ENCODE data around the gene IGSF11. TPM values are rescaled to one million over a fixed set of nuclear protein-coding genes. Genes with fewer than 3 reads are reported as not detected.
"Not testable (repeated sequence)": the region's sequence is repeated elsewhere in the genome, so short reads cannot be mapped to it uniquely, and the experiment has no call there.

IGSF11 gene
- total and polyA plus RNA-seq, 2 donors (not counting 1 experiment from before 2014, with no cell fraction given): not detected

- CTCF ChIA-PET: interaction anchor here (1.3 to 1.5 kb wide), 2 partner anchors 17 to 19 kb away, joined by 3 to 4 read pairs; no protein-coding TSS in a partner anchor
- POLR2A ChIA-PET: no interaction called here
- ATAC-seq (ENCODE audit: low read depth): no peak
Measured at GRCh38 chr3:118863731-118864322, 170.8 kb downstream of the IGSF11 start.

DNA sequence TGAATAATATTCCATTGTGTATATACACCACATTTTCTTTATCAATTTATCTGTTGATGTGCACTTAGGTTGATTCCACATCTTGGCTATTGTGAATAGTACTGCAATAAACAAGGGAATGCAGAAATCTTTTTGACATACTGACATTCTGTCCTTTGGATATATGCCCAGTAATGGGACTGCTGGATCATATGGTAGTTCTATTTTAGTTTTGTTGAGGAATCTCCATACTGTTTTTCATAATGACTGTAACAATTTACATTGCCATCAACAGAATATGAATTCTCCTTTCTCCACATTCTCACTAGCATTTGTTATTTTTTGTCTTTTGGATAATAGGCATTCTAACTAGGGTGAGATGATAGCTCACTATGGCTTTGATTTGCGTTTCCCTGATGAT is 174.7 kb downstream of the IGSF11 start:
- H3K4me1 Mint-ChIP-seq: no peaks in the 10 kb centered on the region
- ChIA-PET CTCF (interaction anchor here (2.2 kb wide), 1 partner anchor 23 kb away, joined by 11 read pairs; no protein-coding TSS in a partner anchor), POLR2A (no interaction called here)
- Histone ChIP-seq H2AFZ (ENCODE audit: insufficient read depth, low read depth, low read length, poor library complexity, severe bottlenecking) (no peak overlapping the region), H3K4me3 (ENCODE audit: control extremely low read depth in 1 of 5, extremely low read depth in 1 of 5, insufficient read depth in 1 of 5, low read depth in 2 of 5, low read length in 4 of 5) (no peak overlapping the region), H3K27ac (ENCODE audit: low read length in 2 of 2) (no peak overlapping the region), H4K20me1 (ENCODE audit: control insufficient read depth, insufficient read depth, low read length, poor library complexity, severe bottlenecking) (no peaks in the 10 kb centered on the region), H3K4me2 (replicated peaks; ENCODE audit: low read depth, low read length, poor library complexity, severe bottlenecking) (no peak overlapping the region), H3K9ac (ENCODE audit: low read length) (no peak overlapping the region), H3K4me1 (ENCODE audit: control insufficient read depth in 2 of 2, insufficient read depth in 2 of 2, low read length in 2 of 2) (no peaks in the 10 kb centered on the region), H3K9me3 (ENCODE audit: control extremely low read depth in 1 of 3, control insufficient read depth in 2 of 3, insufficient read depth in 1 of 3, low read length in 2 of 3) (peaks cover 0 to 6% (median 1%) of the 10 kb centered on the region in 3 donors), H3K27me3 (replicated peaks in 1 of 4; ENCODE audit: control extremely low read depth in 1 of 4, control insufficient read depth in 3 of 4, insufficient read depth in 4 of 4, low read length in 3 of 4) (no peaks in the 10 kb centered on the region), H3K36me3 (replicated peaks in 1 of 2; ENCODE audit: control extremely low read depth in 1 of 2, control insufficient read depth in 1 of 2, extremely low read depth in 1 of 2, insufficient read depth in 2 of 2, low read length in 1 of 2) (no peaks in the 10 kb centered on the region), H3K79me2 (ENCODE audit: control insufficient read depth, insufficient read depth, low read length) (no peaks in the 10 kb centered on the region)
- intact Hi-C loops (cut with micrococcal nuclease): no loop called here
- WGBS (ENCODE audit: insufficient coverage): no CpG with 5 or more reads among the region's 1 CpG
- peaks cover 5% of the 10 kb centered on the region for H3K27me3 Mint-ChIP-seq
- no peak overlapping the region for H3K4me3 Mint-ChIP-seq
- H3K27ac Mint-ChIP-seq: no peak overlapping the region
- H3K9me3 Mint-ChIP-seq (ENCODE audit: insufficient read depth): peaks cover 10% of the 10 kb centered on the region
- TF ChIP-seq, protein P1, sequence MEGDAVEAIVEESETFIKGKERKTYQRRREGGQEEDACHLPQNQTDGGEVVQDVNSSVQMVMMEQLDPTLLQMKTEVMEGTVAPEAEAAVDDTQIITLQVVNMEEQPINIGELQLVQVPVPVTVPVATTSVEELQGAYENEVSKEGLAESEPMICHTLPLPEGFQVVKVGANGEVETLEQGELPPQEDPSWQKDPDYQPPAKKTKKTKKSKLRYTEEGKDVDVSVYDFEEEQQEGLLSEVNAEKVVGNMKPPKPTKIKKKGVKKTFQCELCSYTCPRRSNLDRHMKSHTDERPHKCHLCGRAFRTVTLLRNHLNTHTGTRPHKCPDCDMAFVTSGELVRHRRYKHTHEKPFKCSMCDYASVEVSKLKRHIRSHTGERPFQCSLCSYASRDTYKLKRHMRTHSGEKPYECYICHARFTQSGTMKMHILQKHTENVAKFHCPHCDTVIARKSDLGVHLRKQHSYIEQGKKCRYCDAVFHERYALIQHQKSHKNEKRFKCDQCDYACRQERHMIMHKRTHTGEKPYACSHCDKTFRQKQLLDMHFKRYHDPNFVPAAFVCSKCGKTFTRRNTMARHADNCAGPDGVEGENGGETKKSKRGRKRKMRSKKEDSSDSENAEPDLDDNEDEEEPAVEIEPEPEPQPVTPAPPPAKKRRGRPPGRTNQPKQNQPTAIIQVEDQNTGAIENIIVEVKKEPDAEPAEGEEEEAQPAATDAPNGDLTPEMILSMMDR (IDR thresholded peaks at IDR 0.05): no peak
- no peak for TF ChIP-seq EZH2 (IDR thresholded peaks at IDR 0.05; ENCODE audit: borderline replicate concordance, insufficient read depth, low read depth, low read length, poor library complexity, severe bottlenecking)
- ATAC-seq (ENCODE audit: low read depth) (no peak), DNase-seq (no peak)

More at GRCh38 chr3:118863731-118864322, 170.8 kb downstream of the IGSF11 start:
- H3K9me3 ChIP-seq (ENCODE audit: control extremely low read depth in 1 of 3, control insufficient read depth in 2 of 3, insufficient read depth in 1 of 3, low read length in 2 of 3): peaks cover 0 to under 1% (median 0%) of the 10 kb centered on the region in 3 donors
- DNase-seq: no peak
- TF ChIP-seq EZH2 (IDR thresholded peaks at IDR 0.05; ENCODE audit: borderline replicate concordance, insufficient read depth, low read depth, low read length, poor library complexity, severe bottlenecking): no peak
- TF ChIP-seq, protein P1 (IDR thresholded peaks at IDR 0.05): no peak
- no peaks in the 10 kb centered on the region for H3K36me3 ChIP-seq (replicated peaks in 1 of 2; ENCODE audit: control extremely low read depth in 1 of 2, control insufficient read depth in 1 of 2, extremely low read depth in 1 of 2, insufficient read depth in 2 of 2, low read length in 1 of 2)
- H3K4me1 ChIP-seq (ENCODE audit: control insufficient read depth in 2 of 2, insufficient read depth in 2 of 2, low read length in 2 of 2): no peaks in the 10 kb centered on the region
- intact Hi-C loops (cut with micrococcal nuclease): no loop called here
- peaks cover 15% of the 10 kb centered on the region for H3K27me3 Mint-ChIP-seq
- no peaks in the 10 kb centered on the region for H3K79me2 ChIP-seq (ENCODE audit: control insufficient read depth, insufficient read depth, low read length)
- no peaks in the 10 kb centered on the region for H3K27me3 ChIP-seq (replicated peaks in 1 of 4; ENCODE audit: control extremely low read depth in 1 of 4, control insufficient read depth in 3 of 4, insufficient read depth in 4 of 4, low read length in 3 of 4)
- H3K27ac Mint-ChIP-seq: no peak overlapping the region
- peaks cover 5% of the 10 kb centered on the region for H3K9me3 Mint-ChIP-seq (ENCODE audit: insufficient read depth)
- no peak overlapping the region for H2AFZ ChIP-seq (ENCODE audit: insufficient read depth, low read depth, low read length, poor library complexity, severe bottlenecking)
- no peak overlapping the region for H3K4me3 Mint-ChIP-seq
- no peak overlapping the region for H3K4me3 ChIP-seq (ENCODE audit: control extremely low read depth in 1 of 5, extremely low read depth in 1 of 5, insufficient read depth in 1 of 5, low read depth in 2 of 5, low read length in 4 of 5)
- no peaks in the 10 kb centered on the region for H3K4me1 Mint-ChIP-seq
- no peak overlapping the region for H3K27ac ChIP-seq (ENCODE audit: low read length in 2 of 2)
- H3K4me2 ChIP-seq (replicated peaks; ENCODE audit: low read depth, low read length, poor library complexity, severe bottlenecking): no peak overlapping the region
- WGBS (ENCODE audit: insufficient coverage): 36% methylated on average over 1 of the region's 1 CpG
- no peak overlapping the region for H3K9ac ChIP-seq (ENCODE audit: low read length)
- no peaks in the 10 kb centered on the region for H4K20me1 ChIP-seq (ENCODE audit: control insufficient read depth, insufficient read depth, low read length, poor library complexity, severe bottlenecking)

- H3K4me1 Mint-ChIP-seq; H3K4me1 ChIP-seq (ENCODE audit: control insufficient read depth in 2 of 2, insufficient read depth in 2 of 2, low read length in 2 of 2); CTCF ChIA-PET; H3K9me3 Mint-ChIP-seq (ENCODE audit: insufficient read depth); H3K27ac Mint-ChIP-seq; H3K9me3 ChIP-seq (ENCODE audit: control extremely low read depth in 1 of 3, control insufficient read depth in 2 of 3, insufficient read depth in 1 of 3, low read length in 2 of 3); H3K36me3 ChIP-seq (replicated peaks in 1 of 2; ENCODE audit: control extremely low read depth in 1 of 2, control insufficient read depth in 1 of 2, extremely low read depth in 1 of 2, insufficient read depth in 2 of 2, low read length in 1 of 2); H4K20me1 ChIP-seq (ENCODE audit: control insufficient read depth, insufficient read depth, low read length, poor library complexity, severe bottlenecking); POLR2A ChIA-PET; intact Hi-C loops (cut with micrococcal nuclease); H3K79me2 ChIP-seq (ENCODE audit: control insufficient read depth, insufficient read depth, low read length); H3K27me3 ChIP-seq (replicated peaks in 1 of 4; ENCODE audit: control extremely low read depth in 1 of 4, control insufficient read depth in 3 of 4, insufficient read depth in 4 of 4, low read length in 3 of 4); H3K27me3 Mint-ChIP-seq; H3K27ac ChIP-seq (ENCODE audit: low read length in 2 of 2); ATAC-seq (ENCODE audit: low read depth): not testable (repeated sequence)
- peak overlapping the region; percentile 15 for H3K9ac ChIP-seq (ENCODE audit: low read length)
- H2AFZ ChIP-seq (ENCODE audit: insufficient read depth, low read depth, low read length, poor library complexity, severe bottlenecking): peak overlapping the region; percentile 56
- peak overlapping the region; percentile 44 for H3K4me3 Mint-ChIP-seq
- peak; percentile 12 for DNase-seq
- 81% methylated on average over 8 of the region's 12 CpGs for WGBS (ENCODE audit: insufficient coverage)
- peak overlapping the region; percentile 12 for H3K4me2 ChIP-seq (replicated peaks; ENCODE audit: low read depth, low read length, poor library complexity, severe bottlenecking)
- H3K4me3 ChIP-seq (ENCODE audit: control extremely low read depth in 1 of 5, extremely low read depth in 1 of 5, insufficient read depth in 1 of 5, low read depth in 2 of 5, low read length in 4 of 5): peak overlapping the region in 2 of 5 experiments; percentile 31 to 36
Measured at GRCh38 chr3:118851466-118852193, 183.0 kb downstream of the IGSF11 start.
